OCI-LY3 (cell line): Measurements from ENCODE around the gene GPRIN2.
"Not testable (repeated sequence)": the region's sequence is repeated elsewhere in the genome, so short reads cannot be mapped to it uniquely, and the experiment has no call there.

Source experiments
- EZH2phosphoT487 ChIP-seq: fragments of 200-600 bp; shearing (Covaris generic); IDR thresholded peaks from 2 replicates; pipeline ENCODE4 v1.6.1; 2018; ENCODE audit warnings: antibody characterized with exemption, mixed run types, low read depth
- TF ChIP-seq, protein P1 (sequence below): fragments of 200-600, 300-600 bp; sonication (generic); IDR thresholded peaks from 2 replicates; pipeline ENCODE4 v1.5.1; 2014; ENCODE audit warnings: antibody characterized with exemption, low read length, low read depth

DNA sequence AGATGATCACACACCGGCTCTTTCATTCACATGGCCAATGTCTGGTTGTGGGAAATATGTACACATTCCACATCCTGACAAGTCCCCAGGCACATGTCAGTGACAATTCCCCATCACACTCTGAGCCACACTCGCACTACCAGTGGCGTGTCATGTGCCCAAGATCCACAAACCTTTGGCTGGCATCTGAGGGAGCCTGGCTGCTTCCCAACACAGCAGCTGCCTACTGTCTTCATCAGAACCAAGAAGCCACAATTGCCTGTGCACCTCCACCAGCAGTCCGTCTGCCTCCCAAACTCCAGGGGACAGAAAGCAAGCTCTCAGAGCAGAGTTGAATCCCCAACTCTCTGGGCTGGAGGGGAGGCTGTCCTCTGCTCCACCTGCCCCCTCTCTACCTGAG lies 16.3 kb upstream of the GPRIN2 start:
- TF ChIP-seq, protein P1, sequence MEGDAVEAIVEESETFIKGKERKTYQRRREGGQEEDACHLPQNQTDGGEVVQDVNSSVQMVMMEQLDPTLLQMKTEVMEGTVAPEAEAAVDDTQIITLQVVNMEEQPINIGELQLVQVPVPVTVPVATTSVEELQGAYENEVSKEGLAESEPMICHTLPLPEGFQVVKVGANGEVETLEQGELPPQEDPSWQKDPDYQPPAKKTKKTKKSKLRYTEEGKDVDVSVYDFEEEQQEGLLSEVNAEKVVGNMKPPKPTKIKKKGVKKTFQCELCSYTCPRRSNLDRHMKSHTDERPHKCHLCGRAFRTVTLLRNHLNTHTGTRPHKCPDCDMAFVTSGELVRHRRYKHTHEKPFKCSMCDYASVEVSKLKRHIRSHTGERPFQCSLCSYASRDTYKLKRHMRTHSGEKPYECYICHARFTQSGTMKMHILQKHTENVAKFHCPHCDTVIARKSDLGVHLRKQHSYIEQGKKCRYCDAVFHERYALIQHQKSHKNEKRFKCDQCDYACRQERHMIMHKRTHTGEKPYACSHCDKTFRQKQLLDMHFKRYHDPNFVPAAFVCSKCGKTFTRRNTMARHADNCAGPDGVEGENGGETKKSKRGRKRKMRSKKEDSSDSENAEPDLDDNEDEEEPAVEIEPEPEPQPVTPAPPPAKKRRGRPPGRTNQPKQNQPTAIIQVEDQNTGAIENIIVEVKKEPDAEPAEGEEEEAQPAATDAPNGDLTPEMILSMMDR = not testable (repeated sequence)
- TF ChIP-seq EZH2phosphoT487 = not testable (repeated sequence)
